ENCODE results near the gene TMC6.
A peak's percentile ranks its signal among the peaks of the same experiment; 100 is the strongest.

- no peak for TF ChIP-seq POLR2AphosphoS5 (IDR thresholded peaks at IDR 0.05; ENCODE audit: insufficient read depth in 1 of 2, low read depth in 1 of 2)
- peak in 1 of 2 donors; percentile 73 for TF ChIP-seq POLR2A (IDR thresholded peaks at IDR 0.05)
Observed at GRCh38 chr17:78168242-78168902, 39.8 kb upstream of the TMC6 start, which contains the start of gene SYNGR2.

Data from vagina (tissue), 2 donors.